Endothelial cell (in vitro differentiated cells): ENCODE measurements around the gene COL4A1. TPM values are rescaled to one million over a fixed set of nuclear protein-coding genes. Genes with fewer than 3 reads are reported as not detected.
A peak's percentile ranks its signal among the peaks of the same experiment; 100 is the strongest.

Experiments
- DNase-seq: peaks from one replicate; pipeline ENCODE4 v3.0.0; 2021; ENCODE audit warnings: low spot score
- H3K27ac Mint-ChIP-seq: one replicate; pipeline ENCODE4 v1.8.0; 2021; ENCODE audit warnings: mixed read lengths, inconsistent platforms; ENCODE audit not compliant: unreplicated experiment
- H3K27me3 Mint-ChIP-seq: one replicate; pipeline ENCODE4 v1.8.0; 2021; ENCODE audit warnings: mild to moderate bottlenecking, moderate library complexity, mixed read lengths, inconsistent platforms; ENCODE audit not compliant: unreplicated experiment
- H3K36me3 Mint-ChIP-seq: one replicate; pipeline ENCODE4 v1.8.0; 2021; ENCODE audit warnings: mild to moderate bottlenecking, low read depth, mixed read lengths, inconsistent platforms; ENCODE audit not compliant: unreplicated experiment
- H3K4me1 Mint-ChIP-seq: one replicate; pipeline ENCODE4 v1.8.0; 2021; ENCODE audit warnings: mild to moderate bottlenecking, mixed read lengths, inconsistent platforms; ENCODE audit not compliant: unreplicated experiment
- H3K4me3 Mint-ChIP-seq: one replicate; pipeline ENCODE4 v1.8.0; 2021; ENCODE audit warnings: mild to moderate bottlenecking, mixed read lengths, inconsistent platforms; ENCODE audit not compliant: unreplicated experiment
- H3K9me3 Mint-ChIP-seq: one replicate; pipeline ENCODE4 v1.8.0; 2021; ENCODE audit warnings: mixed read lengths, inconsistent platforms; ENCODE audit not compliant: unreplicated experiment
- CTCF ChIP-seq: fragments of 200-600 bp; sonication (generic); IDR thresholded peaks from one replicate; pipeline ENCODE4 v1.5.0; 2021; ENCODE audit warnings: antibody characterized with exemption; ENCODE audit not compliant: unreplicated experiment
- total RNA-seq: library from RNA; stranded (reverse); fragmentation: NEBNext Ultra II Directional; extraction: Animal tissue kit (Norgen Biotek cat#: 25700); gene quantifications from one replicate; pipeline ENCODE4 v1.2.1, GENCODE V29; 2021; ENCODE audit not compliant: unreplicated experiment

COL4A1 gene
- total RNA-seq, 1 donor from 2014 or later, result 2,720 TPM

- DNase-seq, result no peak
- Mint-ChIP-seq H3K27ac (peak overlapping the region; percentile 95), H3K9me3 (no peaks in the 10 kb centered on the region), H3K4me3 (peak overlapping the region; percentile 42), H3K27me3 (peaks cover 3% of the 10 kb centered on the region), H3K4me1 (peaks cover 88% of the 10 kb centered on the region), H3K36me3 (peaks cover 43% of the 10 kb centered on the region)
- TF ChIP-seq CTCF, result no peak
Observed at GRCh38 chr13:110264685-110265275, 42.2 kb downstream of the COL4A1 start.

DNA sequence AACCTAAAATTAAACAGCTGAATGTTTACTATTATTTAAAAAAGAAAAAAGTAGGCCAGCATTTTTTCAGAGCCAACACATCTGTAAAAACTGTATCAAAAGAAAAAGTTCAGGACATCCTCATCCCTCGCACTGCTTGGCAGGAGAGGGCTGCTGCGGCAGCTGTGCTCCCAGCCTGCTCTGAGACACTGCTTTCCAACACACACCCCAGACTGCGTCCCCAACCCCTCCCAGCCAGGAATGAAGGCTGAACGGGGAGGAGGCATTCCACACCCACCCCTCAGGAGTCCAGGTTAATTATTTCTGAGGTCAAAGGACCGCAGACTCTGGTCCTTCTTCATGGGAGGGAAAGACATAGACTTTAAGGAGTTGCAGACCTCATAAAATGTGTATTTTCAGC is 43.1 kb downstream of the COL4A1 start:
- peak overlapping the region; percentile 74 for H3K27ac Mint-ChIP-seq
- TF ChIP-seq CTCF, result no peak
- no peaks in the 10 kb centered on the region for H3K9me3 Mint-ChIP-seq
- peak overlapping the region; percentile 47 for H3K4me3 Mint-ChIP-seq
- no peak for DNase-seq
- peaks cover 3% of the 10 kb centered on the region for H3K27me3 Mint-ChIP-seq
- peaks cover 42% of the 10 kb centered on the region for H3K36me3 Mint-ChIP-seq
- peaks cover 88% of the 10 kb centered on the region for H3K4me1 Mint-ChIP-seq

DNA sequence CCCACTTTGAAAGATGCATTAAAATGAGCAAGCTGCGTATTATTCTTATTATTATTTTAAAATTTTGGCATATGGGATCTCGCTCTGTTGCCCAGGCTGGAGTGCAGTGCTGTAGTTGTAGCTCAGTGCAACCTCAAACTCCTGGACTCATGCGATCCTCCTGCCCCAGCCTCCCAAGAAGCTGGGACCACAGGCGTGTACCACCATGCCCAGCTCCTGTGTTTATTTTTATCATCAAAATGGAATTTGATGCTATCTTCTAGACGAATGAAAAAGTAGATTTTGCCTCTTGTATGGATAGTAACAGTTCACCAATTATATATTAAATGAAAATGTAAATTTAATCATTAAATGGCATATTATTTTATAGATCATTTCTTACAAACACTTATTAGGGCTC is 43.6 kb downstream of the COL4A1 start:
- H3K4me1 Mint-ChIP-seq, result peaks cover 85% of the 10 kb centered on the region
- peaks cover 39% of the 10 kb centered on the region for H3K36me3 Mint-ChIP-seq

GRCh38 chr13:110262508-110263291 is 44.3 kb downstream of the COL4A1 start:
- peaks cover 41% of the 10 kb centered on the region for H3K36me3 Mint-ChIP-seq
- H3K4me1 Mint-ChIP-seq, result peaks cover 80% of the 10 kb centered on the region
- H3K27ac Mint-ChIP-seq, result peak overlapping the region; percentile 90

More for the DNA sequence above, 43.6 kb downstream of the COL4A1 start:
- Mint-ChIP-seq H3K27me3 (peaks cover 3% of the 10 kb centered on the region), H3K4me3 (no peak overlapping the region), H3K9me3 (no peaks in the 10 kb centered on the region), H3K27ac (peak overlapping the region; percentile 74)
- no peak for DNase-seq
- no peak for TF ChIP-seq CTCF

More at GRCh38 chr13:110262508-110263291, 44.3 kb downstream of the COL4A1 start:
- peak overlapping the region; percentile 66 for H3K4me3 Mint-ChIP-seq
- no peaks in the 10 kb centered on the region for H3K9me3 Mint-ChIP-seq
- DNase-seq, result no peak
- peaks cover 3% of the 10 kb centered on the region for H3K27me3 Mint-ChIP-seq
- no peak for TF ChIP-seq CTCF
